HL-60 (cell line): ENCODE results near the gene GALM.

Source experiments
- DNase-seq, 2 experiments: peaks; one replicate each; pipeline ENCODE4 v3.0.0-alpha.2; 2010 to 2020; ENCODE audit warnings: low read depth in 1 of 2, low spot score in 1 of 2
- H3K27ac ChIP-seq: fragments of 250-450 bp; sonication (Bioruptor Pico); replicated peaks from 2 replicates; pipeline ENCODE4 v1.5.1; 2020; ENCODE audit warnings: mild to moderate bottlenecking, moderate library complexity
- H3K27me3 ChIP-seq: fragments of 250-450 bp; sonication (Bioruptor Pico); 2 replicates; pipeline ENCODE4 v1.5.1; 2021; ENCODE audit warnings: mild to moderate bottlenecking, moderate library complexity; ENCODE audit not compliant: insufficient read depth, poor library complexity, severe bottlenecking
- H3K4me3 ChIP-seq: replicated peaks from 2 replicates; pipeline ENCODE4 v1.5.1; 2011; ENCODE audit warnings: mild to moderate bottlenecking, control low read depth, low read length; ENCODE audit not compliant: insufficient read depth
- CTCF ChIP-seq: IDR thresholded peaks from one replicate; pipeline ENCODE4 v1.5.1; 2011; ENCODE audit warnings: low read length, control low read depth, inconsistent platforms; ENCODE audit not compliant: insufficient read depth
- GABPA ChIP-seq: IDR thresholded peaks from 2 replicates; pipeline ENCODE4 v1.6.1; 2012; ENCODE audit warnings: low read depth
- POLR2AphosphoS5 ChIP-seq: IDR thresholded peaks from 2 replicates; pipeline ENCODE4 v1.6.1; 2012; ENCODE audit warnings: low read depth
- REST ChIP-seq: IDR thresholded peaks from 2 replicates; pipeline ENCODE4 v1.6.1; 2012; ENCODE audit warnings: low read depth; ENCODE audit not compliant: insufficient replicate concordance
- SPI1 ChIP-seq: IDR thresholded peaks from 2 replicates; pipeline ENCODE4 v1.6.1; 2012; ENCODE audit warnings: low read depth, mild to moderate bottlenecking, borderline replicate concordance

Gene GALM

GRCh38 chr2:38763228-38763627 lies 97.3 kb downstream of the GALM start:
- no peak for TF ChIP-seq POLR2AphosphoS5
- no peak for TF ChIP-seq GABPA
- TF ChIP-seq REST, result no peak
- TF ChIP-seq SPI1, result no peak
- TF ChIP-seq CTCF, result no peak
- no peak for DNase-seq
- Histone ChIP-seq H3K4me3 (no peak overlapping the region), H3K27ac (no peak overlapping the region), H3K27me3 (no peaks in the 10 kb centered on the region)

- Histone ChIP-seq H3K27ac (no peak overlapping the region), H3K27me3 (no peaks in the 10 kb centered on the region), H3K4me3 (no peak overlapping the region)
- TF ChIP-seq POLR2AphosphoS5, result no peak
- no peak for TF ChIP-seq GABPA
- TF ChIP-seq CTCF, result no peak
- no peak for TF ChIP-seq REST
- TF ChIP-seq SPI1, result no peak
- no peak for DNase-seq
These were observed 97.8 kb downstream of the GALM start for GRCh38 chr2:38763728-38764127.

GRCh38 chr2:38765149-38765548 lies 99.2 kb downstream of the GALM start:
- no peak overlapping the region for H3K4me3 ChIP-seq
- no peak overlapping the region for H3K27ac ChIP-seq
- DNase-seq, result no peak
- TF ChIP-seq REST, result no peak
- TF ChIP-seq SPI1, result no peak
- no peak for TF ChIP-seq CTCF
- no peak for TF ChIP-seq GABPA
- no peak for TF ChIP-seq POLR2AphosphoS5
- H3K27me3 ChIP-seq, result no peaks in the 10 kb centered on the region
